ES-I3 (cell line): ENCODE measurements around the gene MCF2L.

Experiments used
- H3K36me3 ChIP-seq: 2 replicates; pipeline ENCODE4 v1.6.1; 2013; ENCODE audit warnings: mild to moderate bottlenecking, low read length, control low read depth, moderate library complexity; ENCODE audit not compliant: insufficient read depth
- H3K4me1 ChIP-seq: 2 replicates; pipeline ENCODE4 v1.6.1; 2013; ENCODE audit warnings: mild to moderate bottlenecking, control low read depth, low read length; ENCODE audit not compliant: insufficient read depth
- H3K9ac ChIP-seq: 2 replicates; pipeline ENCODE4 v1.6.1; 2013; ENCODE audit warnings: low read depth, mild to moderate bottlenecking, low read length, moderate library complexity
- H3K9me3 ChIP-seq: 2 replicates; pipeline ENCODE4 v1.6.1; 2013; ENCODE audit warnings: mild to moderate bottlenecking, low read length, moderate library complexity; ENCODE audit not compliant: control insufficient read depth, insufficient read depth

The MCF2L gene

DNA sequence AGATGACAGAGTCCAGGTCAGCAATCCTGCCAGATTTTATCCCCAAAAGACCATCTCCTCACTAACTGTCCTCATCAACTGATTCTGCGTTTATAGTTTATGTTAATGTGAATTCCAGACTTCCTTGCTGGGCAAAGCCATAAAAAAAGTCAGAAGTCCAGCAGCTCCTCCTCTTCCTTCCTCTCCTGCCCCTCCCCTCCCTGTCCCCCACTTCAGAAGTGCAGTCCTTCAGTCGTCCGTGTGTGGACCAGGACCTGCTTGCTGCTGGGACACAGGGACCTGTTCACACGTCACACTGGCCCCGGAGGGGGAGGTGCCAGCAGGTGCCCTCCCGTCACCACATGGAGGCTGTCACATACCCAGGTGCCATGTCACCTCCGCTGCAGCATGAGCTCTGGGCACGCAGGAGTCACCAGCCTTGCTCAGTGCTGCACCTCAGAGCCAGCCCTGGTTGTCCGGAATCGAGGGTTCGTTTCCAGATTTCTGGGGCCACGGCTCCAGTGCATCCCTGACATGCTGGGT lies 4.0 kb upstream of the MCF2L start:
- H3K9me3 ChIP-seq, result no peaks in the 10 kb centered on the region
- H3K36me3 ChIP-seq, result no peaks in the 10 kb centered on the region
- H3K9ac ChIP-seq, result no peak overlapping the region
- peaks cover 5% of the 10 kb centered on the region; the same call in 1 of the 2 replicates for H3K4me1 ChIP-seq

DNA sequence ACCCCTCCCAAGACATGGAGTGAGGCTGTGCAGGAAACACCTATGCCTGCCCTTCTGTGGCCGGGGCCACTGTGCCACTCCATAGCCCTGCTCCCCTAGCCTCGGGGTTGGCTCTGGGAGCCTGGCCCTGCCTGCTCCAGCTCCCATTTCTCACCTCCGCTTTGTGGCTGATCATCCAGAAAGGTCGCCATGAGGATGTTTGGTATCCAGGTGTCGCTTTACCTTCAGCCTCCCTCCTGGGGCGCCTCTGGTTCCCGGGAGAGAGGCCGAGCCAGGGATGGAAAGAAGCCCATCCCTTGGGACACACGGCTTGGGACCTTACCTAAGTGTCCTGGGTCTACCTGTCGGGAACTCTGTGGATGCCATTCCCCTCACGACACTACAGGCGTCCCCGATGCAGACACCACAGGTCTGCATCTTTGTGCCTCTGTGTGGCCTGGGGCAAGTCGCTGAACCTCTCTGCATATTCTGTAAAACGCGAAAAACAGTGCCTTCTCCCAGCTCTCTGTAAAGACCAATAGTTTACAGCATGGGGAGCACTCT lies 3.4 kb upstream of the MCF2L start:
- Histone ChIP-seq H3K4me1 (peaks cover 6% of the 10 kb centered on the region; the same call in 1 of the 2 replicates), H3K9ac (no peak overlapping the region), H3K36me3 (no peaks in the 10 kb centered on the region), H3K9me3 (no peaks in the 10 kb centered on the region)

DNA sequence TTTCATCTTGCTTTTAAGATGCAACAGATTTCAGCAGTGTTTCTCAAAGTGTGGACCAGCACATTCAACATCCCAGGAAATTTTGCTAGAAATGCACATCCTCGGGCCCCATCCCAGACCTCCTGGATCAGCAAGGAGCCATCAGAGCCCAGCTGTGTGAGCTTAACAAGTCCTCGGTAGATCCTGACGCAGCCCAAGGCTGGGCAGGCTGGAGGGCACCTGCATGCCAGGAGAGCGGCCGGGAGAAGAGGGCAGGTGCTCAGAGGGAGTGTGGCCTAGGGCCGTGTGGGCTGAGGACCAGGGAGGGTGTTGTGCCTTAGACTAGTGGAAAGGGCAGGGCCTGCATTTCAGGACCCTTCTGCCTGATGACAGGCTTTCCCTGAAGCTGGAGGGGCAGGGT lies 2.2 kb upstream of the MCF2L start:
- Histone ChIP-seq H3K9me3 (no peaks in the 10 kb centered on the region; the same call in 1 of the 2 replicates), H3K9ac (no peak overlapping the region), H3K4me1 (peaks cover 6% of the 10 kb centered on the region; the same call in 1 of the 2 replicates), H3K36me3 (no peaks in the 10 kb centered on the region)

DNA sequence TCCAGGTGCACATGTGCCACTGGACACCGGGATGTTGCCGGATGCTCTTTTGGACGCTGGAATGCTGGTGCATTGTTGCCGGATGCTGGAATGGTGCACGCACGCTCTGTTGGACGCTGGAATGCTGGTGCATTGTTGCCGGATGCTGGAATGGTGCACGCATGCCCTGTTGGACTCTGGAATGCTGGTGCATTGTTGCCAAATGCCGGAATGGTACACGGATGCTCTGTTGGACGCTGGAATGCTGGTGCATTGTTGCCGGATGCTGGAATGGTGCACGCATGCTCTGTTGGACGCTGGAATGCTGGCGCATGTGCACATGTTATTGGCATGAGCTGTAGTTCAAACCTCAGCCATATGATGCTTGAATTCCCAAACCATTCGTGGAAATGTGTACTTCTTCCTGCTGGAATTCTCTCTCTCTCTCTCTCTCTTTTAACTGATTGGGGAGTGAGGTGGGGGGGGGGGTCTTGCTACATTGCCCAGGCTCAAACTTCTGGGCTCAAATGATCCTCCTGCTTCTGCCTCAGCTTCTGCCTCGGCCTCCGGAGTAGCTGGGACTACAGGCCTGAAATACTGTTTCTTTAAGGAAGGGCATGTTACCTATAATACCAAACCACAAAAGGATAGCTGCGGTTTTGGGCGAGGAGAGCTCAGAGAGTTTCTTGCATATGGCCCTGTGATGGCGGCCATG lies 1.2 kb upstream of the MCF2L start:
- Histone ChIP-seq H3K9ac (peak overlapping the region; percentile 78; the same call in 1 of the 2 replicates), H3K9me3 (no peaks in the 10 kb centered on the region; the same call in 1 of the 2 replicates), H3K36me3 (no peaks in the 10 kb centered on the region), H3K4me1 (peaks cover 6% of the 10 kb centered on the region; the same call in 1 of the 2 replicates)

DNA sequence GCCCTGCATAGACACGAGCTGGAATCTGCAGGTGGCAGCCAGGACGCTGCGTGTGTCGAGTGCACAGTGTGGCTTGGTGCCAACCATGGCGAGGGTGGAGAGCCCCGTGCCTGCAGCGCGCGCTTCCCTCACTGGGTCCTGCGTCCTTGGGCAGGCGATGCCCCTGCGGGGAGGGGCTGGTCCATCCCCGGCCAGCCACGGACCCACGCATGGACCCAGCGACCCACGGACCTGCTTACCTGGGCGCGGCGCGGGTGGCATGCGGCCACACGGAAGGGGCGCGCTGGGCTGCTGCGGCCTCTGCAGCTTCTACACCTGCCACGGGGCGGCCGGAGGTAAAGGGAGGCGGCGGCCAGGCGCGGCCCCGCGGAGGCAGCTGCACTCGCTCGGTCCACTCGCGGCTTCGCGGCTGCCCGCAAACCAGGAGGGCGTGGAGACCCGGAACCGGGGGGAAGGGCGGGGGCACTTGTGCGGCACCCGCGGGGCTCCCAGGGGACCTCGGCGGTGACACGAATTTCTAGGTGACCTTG lies 569 bp upstream of the MCF2L start:
- H3K36me3 ChIP-seq, result no peaks in the 10 kb centered on the region
- peak overlapping the region; percentile 78 for H3K9ac ChIP-seq
- peaks cover 6% of the 10 kb centered on the region; the same call in 1 of the 2 replicates for H3K4me1 ChIP-seq
- no peaks in the 10 kb centered on the region; the same call in 1 of the 2 replicates for H3K9me3 ChIP-seq

DNA sequence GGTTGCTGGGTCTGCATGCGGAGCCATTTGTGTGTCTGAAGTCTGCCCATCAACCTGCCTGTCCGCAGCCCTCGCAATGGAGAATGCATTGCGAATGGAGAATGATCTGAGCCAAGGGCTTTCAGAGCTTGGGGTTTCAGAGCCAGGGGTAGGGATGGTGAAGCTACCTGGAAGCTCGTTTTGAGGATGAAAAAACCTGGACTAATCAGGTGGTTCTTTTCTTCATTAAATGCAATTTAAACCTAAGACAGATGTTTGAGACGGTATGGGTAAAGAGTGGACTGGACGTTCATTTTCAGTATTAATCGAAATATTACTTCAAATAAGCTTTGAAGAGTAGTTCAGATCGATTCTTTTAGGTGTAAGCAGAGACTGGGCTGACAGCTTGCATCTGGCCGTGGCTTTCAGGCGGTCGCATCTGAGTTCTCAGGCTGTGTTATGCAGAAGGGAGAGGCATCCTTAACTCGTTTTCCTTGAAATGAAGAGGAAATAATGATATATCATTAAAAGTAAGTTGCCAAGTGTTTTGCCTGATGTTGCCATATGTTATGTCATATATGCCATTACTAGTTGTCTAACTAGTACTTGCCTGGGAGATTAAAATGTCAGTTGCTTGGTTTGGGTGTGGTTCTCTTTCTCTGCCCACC lies 801 bp downstream of the MCF2L start:
- Histone ChIP-seq H3K4me1 (peaks cover 6% of the 10 kb centered on the region; the same call in 1 of the 2 replicates), H3K9me3 (no peaks in the 10 kb centered on the region; the same call in 1 of the 2 replicates), H3K9ac (peak overlapping the region; percentile 78; the same call in 1 of the 2 replicates), H3K36me3 (no peaks in the 10 kb centered on the region)

DNA sequence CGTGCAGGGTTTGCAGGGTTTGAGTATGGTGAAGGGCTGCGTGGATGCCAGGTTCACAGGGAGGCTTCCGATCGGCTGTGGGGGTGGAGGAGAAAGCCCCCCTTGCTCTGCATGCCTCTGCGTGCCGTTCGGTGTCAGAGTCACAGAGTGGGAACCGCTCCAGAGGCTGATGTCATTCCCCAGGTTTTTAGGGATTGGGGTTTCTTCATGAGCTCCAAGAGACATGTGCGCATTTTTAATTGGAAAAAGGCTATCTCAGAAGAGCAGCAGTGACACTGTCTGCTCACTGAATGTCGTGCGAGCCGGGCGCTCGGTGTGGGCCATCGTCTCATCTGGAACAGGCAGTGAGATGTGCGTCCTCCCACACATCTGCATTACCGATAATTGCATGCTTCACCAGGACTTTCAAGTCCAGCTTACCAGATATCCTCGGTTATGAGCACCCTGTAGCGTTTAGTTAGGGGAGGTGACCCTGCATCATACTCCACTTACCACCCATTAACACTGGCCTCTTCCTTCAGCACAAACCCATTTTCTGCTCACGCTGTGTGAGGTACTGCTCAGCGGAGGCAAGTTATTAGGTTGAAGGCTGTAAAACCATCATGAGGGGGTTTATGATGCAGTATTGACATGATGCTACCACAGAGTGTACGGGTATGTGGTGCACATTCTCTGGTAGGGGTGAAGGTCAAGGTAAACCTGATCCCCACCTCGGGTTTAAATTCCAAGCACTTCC lies 1.7 kb downstream of the MCF2L start:
- Histone ChIP-seq H3K4me1 (peaks cover 6% of the 10 kb centered on the region; the same call in 1 of the 2 replicates), H3K9ac (no peak overlapping the region), H3K36me3 (no peaks in the 10 kb centered on the region), H3K9me3 (no peaks in the 10 kb centered on the region; the same call in 1 of the 2 replicates)

DNA sequence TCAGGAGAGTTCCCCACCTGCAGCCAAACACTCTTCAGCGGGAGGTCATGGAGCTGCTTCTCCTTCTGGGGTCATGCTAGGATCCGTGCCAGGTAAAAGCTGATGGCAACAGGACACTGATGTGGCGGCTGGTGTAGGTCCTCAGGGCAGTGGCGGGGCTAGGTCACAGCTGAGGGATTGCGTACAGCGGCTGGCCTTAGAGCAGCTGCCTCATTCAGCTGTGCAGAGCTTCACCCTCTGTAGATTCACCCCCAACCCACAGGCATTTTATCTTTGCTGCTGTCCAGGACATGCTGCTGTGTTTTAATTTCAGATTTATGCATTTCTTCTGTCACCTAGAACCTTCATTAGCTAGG lies 2.3 kb downstream of the MCF2L start:
- peaks cover 6% of the 10 kb centered on the region; the same call in 1 of the 2 replicates for H3K4me1 ChIP-seq
- no peaks in the 10 kb centered on the region for H3K36me3 ChIP-seq
- no peak overlapping the region for H3K9ac ChIP-seq
- no peaks in the 10 kb centered on the region; the same call in 1 of the 2 replicates for H3K9me3 ChIP-seq

DNA sequence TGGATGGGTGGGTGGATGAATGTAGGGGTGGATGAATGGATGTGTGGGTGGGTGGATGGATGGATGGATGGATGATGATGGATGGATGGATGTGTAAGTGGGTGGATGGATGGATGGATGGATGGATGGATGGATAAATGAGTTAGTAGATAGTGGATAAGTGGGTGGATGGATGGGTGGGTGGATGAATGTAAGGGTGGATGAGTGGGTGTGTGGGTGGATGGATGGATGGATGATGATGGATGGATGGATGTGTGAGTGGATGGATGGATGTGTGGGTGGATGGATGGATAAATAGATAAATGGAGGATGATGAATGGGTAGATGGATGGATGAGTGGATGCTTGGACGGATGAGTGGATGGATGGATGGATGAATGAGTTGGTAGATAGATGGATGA lies 3.2 kb downstream of the MCF2L start:
- H3K36me3 ChIP-seq, result no peaks in the 10 kb centered on the region
- no peaks in the 10 kb centered on the region; the same call in 1 of the 2 replicates for H3K9me3 ChIP-seq
- no peak overlapping the region for H3K9ac ChIP-seq
- H3K4me1 ChIP-seq, result peaks cover 6% of the 10 kb centered on the region; the same call in 1 of the 2 replicates

DNA sequence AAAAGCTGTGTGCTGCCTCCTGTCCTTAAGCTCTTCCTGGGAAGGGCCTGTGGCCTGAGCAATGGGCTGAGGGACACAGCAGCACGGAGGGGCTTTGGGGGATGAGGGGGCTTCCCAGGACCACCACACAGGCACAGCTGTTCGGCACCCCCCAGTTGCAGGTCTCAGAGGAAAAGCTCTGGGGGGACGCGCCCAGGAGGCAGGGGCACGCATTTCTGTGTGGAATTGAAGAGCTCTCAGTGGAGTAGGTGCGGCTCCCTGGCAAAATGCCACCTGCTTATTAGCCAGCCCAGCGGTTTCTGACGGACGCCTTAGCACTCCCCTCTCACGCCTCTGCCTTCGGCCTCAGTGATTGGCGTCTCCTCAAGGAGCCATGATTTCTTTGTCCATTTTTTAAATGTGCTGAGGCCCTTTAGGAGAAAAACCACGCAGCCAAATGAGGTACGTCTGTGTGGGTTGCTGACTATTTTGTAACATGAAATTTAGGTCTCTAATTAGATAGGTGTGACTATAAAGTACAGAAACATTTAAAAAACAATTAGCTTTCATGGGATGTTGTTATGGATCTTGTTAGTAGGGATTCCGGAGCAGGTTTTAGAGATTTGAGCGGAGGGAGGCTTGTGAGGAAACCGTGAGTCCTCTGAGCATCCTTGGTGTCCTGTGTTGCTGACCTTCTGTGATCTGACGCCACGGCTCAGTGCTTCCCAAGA lies 4.0 kb downstream of the MCF2L start:
- H3K4me1 ChIP-seq, result peaks cover 6% of the 10 kb centered on the region; the same call in 1 of the 2 replicates
- H3K9ac ChIP-seq, result no peak overlapping the region
- H3K9me3 ChIP-seq, result no peaks in the 10 kb centered on the region; the same call in 1 of the 2 replicates
- no peaks in the 10 kb centered on the region for H3K36me3 ChIP-seq

DNA sequence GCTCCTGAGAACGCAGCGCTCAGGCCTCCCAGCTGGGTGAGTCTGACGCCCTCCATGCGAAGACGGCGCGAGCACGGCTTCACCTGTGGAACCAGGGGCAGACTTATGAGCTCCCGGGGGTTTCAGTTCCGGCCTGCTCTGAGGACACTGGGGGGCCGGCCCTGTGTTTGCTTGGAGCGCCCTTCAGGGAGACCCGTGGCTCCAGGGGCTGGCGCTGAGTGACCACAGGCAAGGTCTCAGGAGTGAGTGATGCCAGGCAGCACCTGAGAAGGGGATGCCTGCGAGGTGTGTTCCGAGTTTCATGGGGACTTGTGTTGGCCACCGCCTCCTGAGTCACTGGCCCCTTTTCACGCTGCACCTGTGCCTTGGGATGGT lies 4.5 kb downstream of the MCF2L start:
- H3K9me3 ChIP-seq, result no peaks in the 10 kb centered on the region; the same call in 1 of the 2 replicates
- H3K9ac ChIP-seq, result no peak overlapping the region
- peaks cover 6% of the 10 kb centered on the region; the same call in 1 of the 2 replicates for H3K4me1 ChIP-seq
- H3K36me3 ChIP-seq, result no peaks in the 10 kb centered on the region

DNA sequence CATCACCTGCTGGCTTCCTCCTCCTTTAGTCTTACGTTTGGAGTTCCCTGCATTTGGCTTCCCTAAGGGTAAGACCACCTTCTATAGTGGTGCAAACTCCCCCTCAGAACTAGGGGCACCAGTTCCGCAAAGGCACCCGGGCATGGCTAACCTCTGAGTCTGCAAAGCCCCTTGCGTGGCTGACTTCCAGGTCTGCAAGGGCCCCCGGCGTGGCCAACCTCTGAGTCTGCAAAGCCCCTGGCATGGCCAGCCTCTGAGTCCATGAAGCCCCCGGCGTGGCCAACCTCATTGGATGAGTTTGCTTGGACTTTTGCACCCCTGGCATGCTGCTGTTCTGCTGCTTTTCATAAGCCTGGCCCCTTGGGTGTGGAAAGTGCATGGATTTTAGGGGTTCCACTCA lies 5.1 kb downstream of the MCF2L start:
- no peaks in the 10 kb centered on the region for H3K36me3 ChIP-seq
- H3K9ac ChIP-seq, result no peak overlapping the region
- H3K4me1 ChIP-seq, result peaks cover 6% of the 10 kb centered on the region; the same call in 1 of the 2 replicates
- H3K9me3 ChIP-seq, result no peaks in the 10 kb centered on the region; the same call in 1 of the 2 replicates

DNA sequence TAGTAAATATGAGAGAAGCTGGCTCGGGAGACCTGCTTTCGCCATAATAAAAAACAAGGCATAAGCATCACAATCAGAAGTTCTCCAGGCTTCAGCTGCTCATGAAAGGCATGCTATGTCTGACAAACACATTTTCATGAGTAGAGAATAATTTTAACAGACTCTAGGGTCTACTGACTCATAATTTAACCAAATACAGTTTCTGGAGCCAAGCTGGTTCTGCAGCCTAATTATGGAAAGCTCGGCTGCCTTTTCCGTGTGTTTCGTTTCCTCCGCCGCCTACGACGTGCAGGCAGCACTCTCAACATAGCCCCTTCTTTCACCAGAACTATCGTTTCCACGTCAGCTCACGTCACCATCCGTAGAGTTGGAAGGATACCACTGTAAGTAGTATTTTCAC lies 5.7 kb downstream of the MCF2L start:
- H3K9ac ChIP-seq, result no peak overlapping the region
- H3K9me3 ChIP-seq, result no peaks in the 10 kb centered on the region; the same call in 1 of the 2 replicates
- H3K4me1 ChIP-seq, result peaks cover 5% of the 10 kb centered on the region; the same call in 1 of the 2 replicates
- H3K36me3 ChIP-seq, result no peaks in the 10 kb centered on the region
